GM12878 (cell line): ENCODE results near the gene GGN. TPM values are rescaled to one million over a fixed set of nuclear protein-coding genes. Genes with fewer than 3 reads are reported as not detected.

Source experiments
- ATAC-seq: fragments of 200-7000 bp; cut with Tn5 transposase; 3 replicates; pipeline ENCODE4 v1.9.1; 2020; ENCODE audit warnings: mild to moderate bottlenecking, moderate library complexity
- BruUV-seq: library from RNA; stranded (reverse); fragments of 400-500 nt; replicated peaks from 2 replicates; lab custom pipeline; 2021; lab: Mats Ljungman, UMichigan
- CTCF ChIA-PET: fragments of 300-600 bp; sonication (Branson Sonifier 250); formaldehyde crosslinking; extraction: SDS; loops from one replicate; lab custom pipeline; 2021; ENCODE audit warnings: inconsistent platforms; lab: Yijun Ruan, JAX
- POLR2A ChIA-PET: fragments of 350-600 bp; formaldehyde crosslinking; extraction: SDS; loops from one replicate; lab custom pipeline; 2021; ENCODE audit warnings: inconsistent platforms; lab: Charles Lee
- RAD21 ChIA-PET: fragments of 300-600 bp; sonication (Branson Sonifier 250); formaldehyde crosslinking; loops from one replicate; lab custom pipeline; 2023; ENCODE audit warnings: antibody characterized with exemption; ENCODE audit not compliant: unreplicated experiment; lab: Charles Lee
- SMC1A ChIA-PET: fragments of 300-600 bp; sonication (Branson Sonifier 250); formaldehyde crosslinking; loops from one replicate; lab custom pipeline; 2023; ENCODE audit not compliant: unreplicated experiment, uncharacterized antibody; lab: Charles Lee
- DNase-seq: peaks from one replicate; pipeline ENCODE4 v3.0.0-alpha.2; 2011; ENCODE audit warnings: low read depth, low spot score
- FAIRE-seq: peaks from 3 replicates; lab custom pipeline; 2011; peaks lifted over from hg19 to GRCh38; lab: Jason Lieb, UNC
- H2AFZ ChIP-seq: 2 replicates; pipeline ENCODE4 v1.6.0; 2011; ENCODE audit warnings: low read depth, low read length, control low read depth; ENCODE audit not compliant: control insufficient read depth
- H3K27ac ChIP-seq: 2 replicates; pipeline ENCODE4 v1.5.1; 2011; ENCODE audit warnings: control low read depth; ENCODE audit not compliant: control insufficient read depth, insufficient read depth
- H3K27me3 ChIP-seq, 2 experiments: replicated peaks in 1 of 2; 2 replicates each; pipeline versions ENCODE4 v1.6.0 to v1.6.1; 2011; ENCODE audit warnings: low read length in 1 of 2; ENCODE audit not compliant: control insufficient read depth in 2 of 2, insufficient read depth in 2 of 2
- H3K36me3 ChIP-seq, 2 experiments: 2 replicates each; pipeline ENCODE4 v1.5.1; 2011; ENCODE audit warnings: low read length in 1 of 2; ENCODE audit not compliant: control insufficient read depth in 2 of 2, insufficient read depth in 2 of 2
- H3K4me1 ChIP-seq: 2 replicates; pipeline ENCODE4 v1.6.1; 2011; ENCODE audit warnings: mild to moderate bottlenecking, low read length, moderate library complexity, mixed read lengths; ENCODE audit not compliant: control insufficient read depth, insufficient read depth
- H3K4me2 ChIP-seq: 2 replicates; pipeline ENCODE4 v1.6.0; 2011; ENCODE audit warnings: control low read depth; ENCODE audit not compliant: control insufficient read depth, insufficient read depth
- H3K4me3 ChIP-seq: fragments of 200-600 bp; sonication (generic); 2 replicates; pipeline ENCODE4 v1.5.1; 2016
- H3K79me2 ChIP-seq: 2 replicates; pipeline ENCODE4 v1.6.0; 2011; ENCODE audit warnings: low read length; ENCODE audit not compliant: control insufficient read depth, insufficient read depth
- H3K9ac ChIP-seq: 2 replicates; pipeline ENCODE4 v1.8.0; 2011; ENCODE audit warnings: low read length, control low read depth, mixed read lengths; ENCODE audit not compliant: control insufficient read depth, insufficient read depth
- H3K9me3 ChIP-seq: replicated peaks from 3 replicates; pipeline ENCODE4 v1.5.1; 2011; ENCODE audit warnings: mild to moderate bottlenecking, low read length; ENCODE audit not compliant: control insufficient read depth, insufficient read depth
- H4K20me1 ChIP-seq: 2 replicates; pipeline ENCODE4 v1.6.0; 2011; ENCODE audit not compliant: control insufficient read depth, insufficient read depth
- BRCA1 ChIP-seq: IDR thresholded peaks from 2 replicates; pipeline ENCODE4 v1.6.1; 2011; ENCODE audit warnings: low read depth, low read length, improper control_type of control experiment
- CEBPB ChIP-seq, 2 experiments: fragments of 150-350 bp in 1 of 2; IDR thresholded peaks; 2 replicates each; pipeline ENCODE4 v1.6.1; 2012 to 2014; ENCODE audit warnings: low read depth in 2 of 2, low read length in 2 of 2, borderline replicate concordance in 1 of 2, inconsistent platforms in 1 of 2
- CREB1 ChIP-seq: IDR thresholded peaks from 2 replicates; pipeline ENCODE4 v1.6.1; 2012; ENCODE audit warnings: low read depth, mild to moderate bottlenecking, inconsistent platforms
- FOXK2 ChIP-seq: fragments of 450-650 bp; IDR thresholded peaks from 2 replicates; pipeline ENCODE4 v1.6.1; 2017; ENCODE audit warnings: mild to moderate bottlenecking, moderate library complexity
- FOXM1 ChIP-seq: IDR thresholded peaks from 2 replicates; pipeline ENCODE4 v1.6.1; 2012; ENCODE audit warnings: low read depth, mild to moderate bottlenecking, inconsistent platforms, low read length, moderate library complexity
- IRF3 ChIP-seq: fragments of 450-650 bp; IDR thresholded peaks from 2 replicates; pipeline ENCODE4 v1.6.1; 2014; ENCODE audit warnings: mild to moderate bottlenecking
- MEF2B ChIP-seq: fragments of 450-650 bp; IDR thresholded peaks from 2 replicates; pipeline ENCODE4 v1.6.1; 2018; ENCODE audit warnings: mild to moderate bottlenecking, moderate library complexity; ENCODE audit not compliant: partially characterized antibody, poor library complexity, severe bottlenecking
- NFIC ChIP-seq: IDR thresholded peaks from 2 replicates; pipeline ENCODE4 v1.6.1; 2012; ENCODE audit warnings: low read depth, mild to moderate bottlenecking, inconsistent platforms, low read length, moderate library complexity
- PKNOX1 ChIP-seq: fragments of 450-650 bp; IDR thresholded peaks from 2 replicates; pipeline ENCODE4 v1.6.1; 2016; ENCODE audit warnings: mild to moderate bottlenecking
- RAD51 ChIP-seq: fragments of 450-650 bp; IDR thresholded peaks from 2 replicates; pipeline ENCODE4 v1.6.1; 2016; ENCODE audit warnings: moderate library complexity, mild to moderate bottlenecking, inconsistent platforms
- RBBP5 ChIP-seq: fragments of 200-600 bp; sonication (generic); conservative IDR thresholded peaks from 2 replicates; pipeline ENCODE4 v1.6.1; 2016
- TCF7 ChIP-seq: IDR thresholded peaks from 2 replicates; pipeline ENCODE4 v1.6.1; 2014; ENCODE audit warnings: antibody characterized with exemption, borderline replicate concordance
- ZSCAN29 ChIP-seq: fragments of 450-650 bp; IDR thresholded peaks from 2 replicates; pipeline ENCODE4 v1.6.1; 2017; ENCODE audit warnings: mild to moderate bottlenecking, moderate library complexity
- WGBS: methylation state at CpG from one replicate; pipeline ENCODE4 v1.1.6; 2016; ENCODE audit warnings: low lambda C conversion rate; ENCODE audit not compliant: insufficient replicate concordance, insufficient coverage; ENCODE audit errors: missing lambda C conversion rate; 5-methylcytosine and 5-hydroxymethylcytosine counted together
- in situ Hi-C: fragments of 300-500 bp; cut with MboI; formaldehyde crosslinking; loops from 9 replicates; pipeline ENCODE4 v1.14.3; 2018; ENCODE audit warnings: mixed read lengths
- intact Hi-C: fragments of 100-400 bp; cut with micrococcal nuclease; formaldehyde crosslinking; loops from one replicate; pipeline ENCODE4 v1.14.2; 2022; ENCODE audit not compliant: unreplicated experiment
- polyA plus RNA-seq, 11 experiments: library from polyadenylated mRNA; depleted of rRNA in 4 of 11; unstranded in 6 of 11; stranded (reverse) in 5 of 11; fragments of >200 nt; fragmentation: Nextera tagmentation in 4 of 11; fragmentation: Illumina TruSeq in 1 of 11; extraction: Ambion mirVana in 4 of 11; extraction: Trizol in 1 of 11; gene quantifications; 1 replicate in 1 of 11; 2 replicates in 10 of 11; pipeline versions ENCODE4 v1.2.1 to v1.2.3, GENCODE V29; 2011 to 2016; ENCODE audit warnings: inconsistent platforms in 2 of 11, missing spikeins in 2 of 11, low read depth in 1 of 11
- total RNA-seq, 4 experiments: library from RNA; depleted of rRNA in 3 of 4; stranded (reverse); fragments of >200 nt in 3 of 4; fragmentation: Illumina TruSeq in 1 of 4; extraction: Trizol in 1 of 4; gene quantifications; 2 replicates each; pipeline versions ENCODE4 v1.2.1 to v1.2.3, GENCODE V29; 2013 to 2021
- TF ChIP-seq, protein P1 (sequence below): IDR thresholded peaks from 2 replicates; pipeline ENCODE4 v1.6.1; 2011; ENCODE audit warnings: low read depth, low read length, improper control_type of control experiment, borderline replicate concordance

The GGN gene
- total and polyA plus RNA-seq, 10 of the 15 experiments (the other 5 are each of a cell fraction or from before 2014, with no cell fraction given), result not detected

DNA sequence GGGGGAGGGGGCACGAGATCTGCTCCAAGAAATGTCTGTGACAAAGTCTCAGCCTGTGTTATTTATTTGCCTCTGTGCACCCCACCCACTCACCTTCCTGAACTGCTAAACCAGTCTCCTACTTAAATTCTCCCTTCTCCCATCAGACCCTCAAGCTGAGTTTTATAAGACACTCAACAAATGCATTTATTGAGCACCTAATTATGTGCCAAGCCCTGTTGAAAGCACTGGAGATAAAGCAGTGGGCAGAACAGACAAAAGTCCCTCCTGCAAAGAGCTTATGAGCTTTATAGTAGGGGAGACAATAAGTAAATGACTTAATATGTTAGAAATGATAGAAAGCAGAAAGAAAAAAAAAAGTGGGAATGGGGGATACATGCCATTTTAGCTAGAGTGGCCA, 11.7 kb upstream of the GGN start:
- FAIRE-seq (no peak), ATAC-seq (no peak), DNase-seq (no peak)
- in situ Hi-C loops, result no loop called here
- no peaks in the 10 kb centered on the region for H4K20me1 ChIP-seq
- H3K4me1 ChIP-seq, result no peaks in the 10 kb centered on the region
- RAD21 ChIA-PET, result no interaction called here
- H3K79me2 ChIP-seq, result no peaks in the 10 kb centered on the region
- BruUV-seq, result no TSS peak
- no peak overlapping the region for H3K4me3 ChIP-seq
- H2AFZ ChIP-seq, result no peak overlapping the region
- POLR2A ChIA-PET, result no interaction called here
- SMC1A ChIA-PET, result interaction anchor here (0.5 kb wide), 1 partner anchor 42 kb away, joined by 3 read pairs; no protein-coding TSS in a partner anchor
- WGBS, result 0% methylated on average over 1 of the region's 1 CpG
- TF ChIP-seq PKNOX1 (no peak), FOXM1 (no peak), TCF7 (no peak), CREB1 (no peak), RAD51 (no peak), NFIC (no peak), ZSCAN29 (no peak), MEF2B (no peak), IRF3 (no peak), RBBP5 (no peak), FOXK2 (no peak), BRCA1 (no peak), CEBPB (IDR thresholded peaks at IDR 0.05; ENCODE audit: borderline replicate concordance in 1 of 2, low read depth in 2 of 2, low read length in 2 of 2) (no peak)
- TF ChIP-seq, protein P1, sequence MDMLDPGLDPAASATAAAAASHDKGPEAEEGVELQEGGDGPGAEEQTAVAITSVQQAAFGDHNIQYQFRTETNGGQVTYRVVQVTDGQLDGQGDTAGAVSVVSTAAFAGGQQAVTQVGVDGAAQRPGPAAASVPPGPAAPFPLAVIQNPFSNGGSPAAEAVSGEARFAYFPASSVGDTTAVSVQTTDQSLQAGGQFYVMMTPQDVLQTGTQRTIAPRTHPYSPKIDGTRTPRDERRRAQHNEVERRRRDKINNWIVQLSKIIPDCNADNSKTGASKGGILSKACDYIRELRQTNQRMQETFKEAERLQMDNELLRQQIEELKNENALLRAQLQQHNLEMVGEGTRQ, result no peak
- TF ChIP-seq, all 136 proteins: peak for 0
- intact Hi-C loops, result no loop called here
- no peaks in the 10 kb centered on the region for H3K9me3 ChIP-seq
- peaks cover 2 to 4% of the 10 kb centered on the region in 2 experiments; a peak in 3 of 4 replicates for H3K27me3 ChIP-seq
- no peaks in the 10 kb centered on the region for H3K36me3 ChIP-seq
- no peak overlapping the region for H3K27ac ChIP-seq
- CTCF ChIA-PET, result interaction anchor here (0.5 to 1.9 kb wide), 4 partner anchors 28 to 489 kb away, joined by 3 to 4 read pairs (median 3); no protein-coding TSS in a partner anchor
- H3K4me2 ChIP-seq, result no peak overlapping the region
- H3K9ac ChIP-seq, result no peak overlapping the region
